Activated T-cell treated with anti-CD3 and anti-CD28 coated beads for 48 hours (primary cell): ENCODE data around the gene MND1.
A peak's percentile ranks its signal among the peaks of the same experiment; 100 is the strongest.

ENCODE experiments used
- DNase-seq: peaks from one replicate; pipeline ENCODE4 v3.0.0-alpha.2; 2020; ENCODE audit warnings: low read depth

MND1 gene

DNA sequence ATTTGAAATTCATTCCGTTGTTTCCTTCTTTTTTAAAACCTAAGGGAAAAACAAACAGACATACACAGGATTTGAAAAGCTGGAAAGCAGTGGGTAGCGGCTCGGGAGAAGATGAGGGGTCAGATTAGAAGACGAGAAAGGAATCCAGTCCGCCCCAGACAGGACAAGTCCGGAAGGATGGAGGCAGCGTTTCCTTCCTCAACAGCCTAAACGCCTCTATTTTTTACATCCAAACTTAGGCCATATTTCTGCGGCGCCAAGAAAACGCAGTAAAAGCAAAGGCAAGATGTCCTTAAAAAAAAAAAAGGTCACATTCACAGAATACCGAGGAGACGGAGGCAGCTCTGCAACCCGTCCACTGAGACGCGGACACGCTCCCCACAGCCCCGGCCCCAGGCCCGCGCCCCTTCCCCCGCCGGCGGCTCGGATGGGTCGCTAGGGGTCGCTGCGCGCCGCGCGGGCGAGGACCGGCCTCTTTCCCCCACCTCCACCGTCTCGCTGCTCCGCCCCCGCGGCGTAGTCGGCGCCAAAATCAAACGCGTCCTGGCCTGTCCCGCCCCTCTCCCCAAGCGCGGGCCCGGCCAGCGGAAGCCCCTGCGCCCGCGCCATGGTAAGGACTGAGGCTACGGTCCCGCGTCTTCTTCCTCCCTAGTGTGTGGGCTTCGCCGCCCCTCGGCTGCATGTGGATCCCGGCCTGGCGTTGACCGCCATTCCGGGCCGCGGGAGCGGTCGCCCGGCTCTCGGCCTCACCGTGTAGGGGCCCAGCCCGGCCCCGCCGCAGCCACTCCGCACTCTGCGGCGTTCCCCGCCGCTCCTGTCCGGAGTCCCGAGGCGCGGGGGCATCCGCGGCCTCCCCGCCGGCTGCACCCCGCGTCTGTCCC is at the start of gene MND1:
Gene MND1 (plus strand): TSS at position 558 of the 881 bp plus-strand sequence. CDS start 50 bp downstream, at position 608.
- DNase-seq: peak; percentile 89

GRCh38 chr4:153295131-153295755 is 49.2 kb upstream of the MND1 start:
- no peak for DNase-seq

GRCh38 chr4:153296040-153296823 is 48.3 kb upstream of the MND1 start:
- DNase-seq: no peak

DNA sequence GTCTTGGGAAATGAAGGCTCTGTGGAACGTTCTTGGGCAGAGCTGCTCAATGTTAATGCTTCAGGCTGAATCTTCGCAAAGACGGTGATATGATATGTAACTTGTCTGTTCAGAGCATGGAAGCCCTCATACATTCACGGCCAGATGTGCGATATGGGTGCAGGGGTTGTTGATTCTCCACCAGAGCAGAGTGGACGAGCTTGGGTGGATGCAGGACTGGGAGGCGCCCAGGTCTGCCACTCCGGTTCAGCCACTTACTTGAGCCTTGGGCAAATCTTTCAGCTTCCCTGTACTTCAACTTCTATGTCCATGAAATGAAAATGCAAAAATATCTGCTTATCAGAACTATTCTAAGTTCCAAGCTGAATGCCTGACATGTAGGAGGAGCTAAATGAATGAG is 47.4 kb upstream of the MND1 start:
- DNase-seq: no peak

DNA sequence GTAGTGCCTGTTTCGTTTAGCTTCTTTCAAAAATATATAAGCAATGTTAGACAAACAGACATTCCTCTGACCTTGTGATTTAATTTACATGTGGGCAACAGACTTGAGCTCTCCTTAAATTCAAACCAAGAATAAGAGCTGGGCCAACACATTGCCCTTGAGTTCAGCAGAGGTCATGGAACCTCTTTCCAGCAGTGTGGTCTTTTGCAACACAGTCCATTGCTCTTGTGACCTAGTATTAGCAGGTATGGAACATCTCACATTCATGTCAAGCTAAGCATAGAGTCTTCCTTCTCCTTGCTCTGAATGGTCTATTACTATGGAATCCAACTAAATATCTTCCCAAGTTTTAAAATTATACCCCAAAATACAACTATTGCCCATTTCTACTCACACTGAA is 33.7 kb upstream of the MND1 start:
- DNase-seq: no peak

GRCh38 chr4:153314915-153315314 is 29.6 kb upstream of the MND1 start:
- DNase-seq: no peak

DNA sequence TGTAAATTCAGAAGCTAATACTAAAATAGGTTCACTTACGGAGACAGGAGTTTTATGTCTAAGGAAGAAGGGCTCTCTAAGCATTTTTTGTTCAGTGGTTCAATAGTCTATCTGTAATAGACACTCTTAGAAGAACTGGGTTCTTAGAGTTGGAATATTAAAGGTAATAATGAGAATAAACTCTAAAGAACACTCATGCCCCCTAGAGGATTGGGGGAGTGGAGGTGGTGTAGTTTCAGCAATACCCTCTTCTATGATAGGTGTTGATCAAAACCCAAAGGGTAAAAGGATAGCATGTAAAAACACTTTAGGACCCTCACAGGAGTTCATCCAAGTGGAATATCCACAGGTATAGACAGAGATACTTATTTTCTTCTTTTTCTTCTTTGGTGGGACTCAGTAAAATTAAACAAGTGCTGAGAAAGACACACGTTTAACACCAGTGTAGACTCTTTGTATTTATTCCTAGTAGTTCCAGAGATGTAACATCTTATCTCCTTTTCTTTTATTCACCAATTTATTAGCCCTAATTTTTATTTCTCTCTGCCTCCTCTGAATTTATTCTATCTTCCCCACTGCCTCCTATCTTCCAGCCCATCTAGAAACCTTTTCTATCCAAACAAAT is 25.7 kb upstream of the MND1 start:
- DNase-seq: no peak

DNA sequence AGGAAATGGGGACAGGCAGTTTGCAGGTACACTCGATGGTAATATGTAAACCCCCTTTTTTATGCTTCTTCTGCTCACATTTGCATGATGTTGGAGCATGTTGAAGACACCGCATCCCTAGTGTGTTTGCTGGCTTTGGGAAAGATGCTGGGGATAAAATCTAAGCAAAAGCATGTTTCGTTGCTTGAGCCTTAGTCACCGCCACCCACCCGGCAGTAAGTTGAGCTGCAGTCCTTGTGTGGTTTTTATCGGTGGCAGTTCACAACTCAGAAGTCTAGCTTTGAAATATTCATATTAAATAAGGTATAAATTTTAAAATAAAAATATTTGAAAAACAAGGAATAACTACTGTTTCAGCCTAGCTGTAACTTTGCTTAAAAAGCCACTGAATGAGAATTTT is 21.7 kb upstream of the MND1 start:
- DNase-seq: no peak

DNA sequence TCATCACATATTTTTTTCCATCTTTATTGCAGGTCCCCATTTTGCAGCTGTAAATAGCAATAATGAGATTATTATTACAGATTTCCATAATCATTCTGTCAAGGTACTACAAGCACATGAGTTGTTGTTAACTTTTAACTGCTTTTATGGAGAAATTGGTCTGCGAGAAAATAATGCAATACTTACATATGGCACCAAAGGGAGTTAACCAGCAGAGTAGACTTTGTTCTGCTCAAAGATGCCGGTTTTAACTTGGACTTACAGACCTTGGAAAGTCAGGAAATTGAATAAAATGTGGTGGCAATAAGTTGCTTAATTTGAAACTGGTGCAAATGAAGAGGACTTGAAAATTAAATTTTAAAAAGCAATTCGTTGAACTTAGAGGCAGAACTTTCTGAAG is 20.4 kb upstream of the MND1 start:
- DNase-seq: no peak

DNA sequence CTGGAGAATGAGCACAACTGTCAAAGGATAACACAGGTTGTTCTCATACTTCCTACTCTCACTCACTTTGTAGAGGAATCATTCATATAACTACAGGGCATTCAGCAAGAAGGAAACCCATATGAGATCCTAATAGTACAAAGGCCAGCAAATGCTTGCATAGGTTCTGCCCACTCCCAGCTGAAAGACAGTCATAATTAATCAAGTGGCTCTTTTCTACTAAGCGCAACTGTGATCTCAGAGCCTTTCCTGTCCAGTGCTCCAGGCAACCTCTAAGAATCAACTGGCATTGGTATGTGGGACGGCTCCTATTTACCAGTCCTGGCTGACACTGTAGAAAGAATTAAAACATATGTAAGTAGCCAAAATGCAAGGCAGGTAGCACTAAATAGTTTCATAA is 18.9 kb upstream of the MND1 start:
- no peak for DNase-seq

DNA sequence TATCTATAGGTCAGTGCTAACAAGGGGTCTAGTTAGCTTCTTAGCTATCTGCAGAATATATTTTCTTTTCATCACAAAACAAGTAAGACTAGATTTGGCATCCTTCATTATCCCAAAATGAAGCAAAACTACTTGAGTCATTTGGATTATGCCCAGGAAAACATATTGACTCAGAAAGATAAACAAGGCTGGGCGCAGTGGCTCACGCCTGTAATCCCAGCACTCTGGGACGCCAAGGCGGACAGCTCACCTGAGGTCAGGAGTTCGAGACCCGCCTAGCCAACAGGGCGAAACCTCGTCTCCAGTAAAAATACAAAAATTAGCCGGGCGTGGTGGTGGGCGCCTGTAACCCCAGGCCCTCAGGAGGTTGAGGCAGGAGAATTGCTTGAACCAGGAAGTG is 18.0 kb upstream of the MND1 start:
- no peak for DNase-seq

GRCh38 chr4:153327247-153327646 is 17.2 kb upstream of the MND1 start:
- no peak for DNase-seq

- no peak for DNase-seq
Measured at GRCh38 chr4:153332936-153333335, 11.6 kb upstream of the MND1 start.

GRCh38 chr4:153333874-153334273 is 10.6 kb upstream of the MND1 start:
- DNase-seq: no peak

DNA sequence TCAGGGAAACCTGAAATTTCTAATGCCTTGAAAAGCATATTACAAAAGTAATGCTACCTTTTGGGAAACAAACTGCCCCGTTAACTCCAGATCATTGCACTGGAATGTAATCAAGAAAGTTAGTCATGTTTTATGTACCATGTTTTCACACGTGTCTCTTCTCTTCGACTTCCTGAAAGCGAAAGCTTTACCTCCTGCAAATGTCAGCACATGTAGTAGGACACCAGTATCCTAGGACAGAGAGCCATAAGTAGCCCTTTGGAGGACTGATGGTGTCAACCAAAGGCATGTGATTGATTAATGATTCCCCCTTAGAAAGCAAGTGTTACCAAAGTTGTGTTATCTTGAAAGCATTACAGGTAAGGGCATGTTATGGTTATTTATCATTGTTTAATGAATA is 8.8 kb upstream of the MND1 start:
- DNase-seq: no peak

DNA sequence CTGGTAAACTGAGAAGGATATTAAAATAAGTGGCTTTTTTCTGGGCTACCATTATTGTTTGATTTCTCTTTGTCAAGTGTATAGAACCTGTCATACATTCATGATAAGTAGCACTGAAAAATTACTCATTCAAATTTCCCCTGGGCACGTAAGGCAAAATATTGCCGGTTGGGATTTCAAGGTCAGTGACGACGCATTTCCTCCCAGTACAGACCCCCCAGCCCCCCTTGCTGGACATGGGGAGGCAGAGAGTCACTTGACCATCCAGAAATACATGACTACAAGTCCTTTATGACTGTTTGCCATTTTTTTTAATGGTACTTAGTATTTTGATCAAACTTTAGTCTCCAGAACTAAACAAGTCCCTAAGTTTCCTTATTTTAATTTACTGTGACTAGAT is 6.8 kb upstream of the MND1 start:
- no peak for DNase-seq

DNA sequence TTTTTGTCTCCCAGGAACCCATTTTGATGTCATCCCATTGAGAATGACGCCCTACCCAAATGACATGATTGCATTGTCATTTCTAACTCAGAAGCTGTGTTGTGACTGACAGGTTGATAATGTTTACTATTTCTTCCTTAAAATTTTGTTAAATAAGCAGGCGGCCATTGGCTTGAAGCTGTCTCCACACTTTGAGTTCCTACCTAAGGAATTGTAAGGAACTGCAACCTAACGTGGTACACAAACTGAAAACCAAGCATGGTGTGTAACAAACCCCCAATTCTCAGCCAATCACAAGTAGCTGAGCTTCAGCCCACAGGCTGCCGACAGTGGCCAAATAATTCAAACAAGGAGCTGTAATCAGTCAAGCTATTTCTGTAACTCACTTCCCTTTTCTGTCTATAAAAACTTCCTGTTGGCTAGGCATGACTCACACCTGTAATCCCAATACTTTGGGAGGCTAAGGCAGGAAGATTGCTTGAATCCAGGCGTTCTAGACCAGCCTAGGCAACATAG is 2.9 kb upstream of the MND1 start:
- DNase-seq: no peak

GRCh38 chr4:153342751-153343552 is 1.5 kb upstream of the MND1 start:
- DNase-seq: no peak

- DNase-seq: peak; percentile 52
Measured at GRCh38 chr4:153345012-153345981, 809 bp downstream of the MND1 start.

GRCh38 chr4:153346031-153346430 is 1.5 kb downstream of the MND1 start:
- no peak for DNase-seq
